HG02870 (cell line): Measurements from ENCODE around the gene CD58.

ENCODE experiments used
- ATAC-seq: cut with Tn5 transposase; IDR thresholded peaks from one replicate; pipeline ENCODE4 v1.9.1; 2021; ENCODE audit warnings: mild to moderate bottlenecking, moderate library complexity; ENCODE audit not compliant: unreplicated experiment

Gene CD58

GRCh38 chr1:116513956-116514355 is 56.9 kb downstream of the CD58 start:
- no peak for ATAC-seq

GRCh38 chr1:116511459-116512019 is 59.3 kb downstream of the CD58 start:
- ATAC-seq = no peak

DNA sequence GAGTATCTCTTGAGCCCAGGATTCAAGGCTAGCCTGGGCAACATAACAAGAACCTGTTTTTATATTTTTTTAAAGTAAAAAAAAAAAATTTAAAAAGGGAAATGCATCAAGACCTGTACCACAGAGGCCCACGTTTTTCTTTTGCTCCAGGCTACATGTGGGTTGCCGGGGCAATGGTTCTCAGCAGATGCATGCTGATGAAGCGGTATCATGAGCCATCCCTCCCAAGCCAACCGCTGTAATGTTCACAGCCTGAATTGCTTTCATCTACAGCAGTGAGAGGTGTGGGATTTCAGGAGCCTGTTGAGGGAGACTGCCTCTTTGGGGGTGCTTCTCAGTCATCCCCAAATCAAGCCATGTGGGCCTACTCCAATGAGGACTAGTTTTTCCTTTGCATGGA is 60.5 kb downstream of the CD58 start:
- ATAC-seq = no peak

- ATAC-seq = peak; percentile 31
Measured at GRCh38 chr1:116508984-116509980, 61.5 kb downstream of the CD58 start.

DNA sequence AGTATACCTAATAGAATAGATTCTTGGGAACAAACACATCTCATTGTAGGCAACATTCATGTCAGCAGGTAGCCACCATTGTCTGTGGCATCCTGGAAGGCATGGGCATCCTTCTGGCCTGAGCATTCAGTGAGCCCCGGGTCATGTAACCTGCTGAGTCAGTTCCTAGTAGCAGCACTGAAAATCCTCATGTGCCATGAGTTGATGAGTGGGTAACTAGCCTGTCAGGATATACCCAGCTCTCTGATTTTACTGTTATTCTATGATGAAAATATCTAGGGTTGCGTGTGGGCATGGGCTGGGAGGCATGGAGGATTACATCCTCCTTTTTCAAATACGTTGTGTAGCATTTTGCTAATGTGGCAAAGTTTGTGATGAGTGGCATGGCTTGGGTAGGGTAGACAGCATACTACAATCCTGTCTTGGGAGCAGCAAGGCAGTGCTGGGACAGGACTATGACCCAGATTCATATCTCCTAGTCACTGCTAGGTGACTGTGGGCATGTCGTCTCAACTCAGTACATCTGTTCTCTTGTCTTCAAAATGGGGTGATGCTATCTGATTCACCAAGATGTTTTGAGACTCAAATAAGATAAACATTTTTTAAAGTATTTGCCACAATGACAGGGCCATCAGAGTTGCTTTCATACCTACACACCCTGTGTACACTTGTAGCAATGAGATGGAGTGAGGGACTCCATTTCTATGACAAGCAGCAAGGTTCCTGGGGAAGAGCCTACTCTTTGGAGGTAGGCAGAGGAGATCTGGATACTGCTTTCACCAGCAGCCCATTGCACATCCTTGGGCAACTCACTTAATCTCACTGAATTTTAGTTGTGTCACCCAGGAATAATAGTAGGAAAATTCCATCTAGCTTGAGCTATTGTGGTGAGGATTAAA is 62.5 kb downstream of the CD58 start:
- ATAC-seq = no peak

GRCh38 chr1:116507631-116508030 is 63.2 kb downstream of the CD58 start:
- ATAC-seq = no peak

DNA sequence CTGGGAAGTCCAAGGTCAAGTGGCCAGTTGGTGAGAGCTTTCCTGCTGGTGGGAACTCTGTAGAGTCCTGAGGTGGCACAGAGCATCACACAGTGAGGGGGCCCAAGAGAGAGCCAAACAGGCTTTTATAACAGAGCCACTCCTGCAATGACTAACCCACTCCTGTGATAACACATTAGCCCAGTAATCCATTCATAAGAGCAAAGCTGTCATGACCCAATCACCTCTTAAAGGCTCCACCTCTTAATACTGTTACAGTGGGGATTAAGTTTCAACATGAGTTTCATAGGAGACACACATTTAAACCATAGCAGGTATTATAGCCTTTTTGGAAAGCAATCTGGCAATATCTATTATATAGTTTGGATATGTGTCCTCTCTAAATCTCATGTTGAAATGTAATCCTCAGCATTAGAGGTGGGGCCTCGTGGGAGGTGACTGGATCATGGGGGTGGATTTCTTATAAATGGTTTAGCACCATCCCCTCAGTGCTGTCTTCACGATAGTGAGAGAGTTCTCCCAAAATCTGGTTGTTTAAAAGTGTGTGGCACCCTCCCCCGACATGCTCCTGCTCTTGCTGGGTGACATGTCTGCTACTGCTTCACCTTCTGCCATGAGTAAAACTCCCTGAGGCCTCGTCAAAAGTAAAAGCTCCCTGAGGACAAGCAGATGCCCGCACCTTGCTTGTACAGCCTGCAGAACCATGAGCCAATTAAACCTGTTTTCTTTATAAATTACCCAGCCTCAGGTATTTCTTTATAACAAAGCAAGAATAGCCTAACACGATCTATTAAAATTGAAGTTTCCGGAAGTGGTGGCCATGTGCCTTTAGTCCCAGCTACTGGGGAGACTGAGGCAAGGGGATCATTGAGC is 64.5 kb downstream of the CD58 start:
- no peak for ATAC-seq

DNA sequence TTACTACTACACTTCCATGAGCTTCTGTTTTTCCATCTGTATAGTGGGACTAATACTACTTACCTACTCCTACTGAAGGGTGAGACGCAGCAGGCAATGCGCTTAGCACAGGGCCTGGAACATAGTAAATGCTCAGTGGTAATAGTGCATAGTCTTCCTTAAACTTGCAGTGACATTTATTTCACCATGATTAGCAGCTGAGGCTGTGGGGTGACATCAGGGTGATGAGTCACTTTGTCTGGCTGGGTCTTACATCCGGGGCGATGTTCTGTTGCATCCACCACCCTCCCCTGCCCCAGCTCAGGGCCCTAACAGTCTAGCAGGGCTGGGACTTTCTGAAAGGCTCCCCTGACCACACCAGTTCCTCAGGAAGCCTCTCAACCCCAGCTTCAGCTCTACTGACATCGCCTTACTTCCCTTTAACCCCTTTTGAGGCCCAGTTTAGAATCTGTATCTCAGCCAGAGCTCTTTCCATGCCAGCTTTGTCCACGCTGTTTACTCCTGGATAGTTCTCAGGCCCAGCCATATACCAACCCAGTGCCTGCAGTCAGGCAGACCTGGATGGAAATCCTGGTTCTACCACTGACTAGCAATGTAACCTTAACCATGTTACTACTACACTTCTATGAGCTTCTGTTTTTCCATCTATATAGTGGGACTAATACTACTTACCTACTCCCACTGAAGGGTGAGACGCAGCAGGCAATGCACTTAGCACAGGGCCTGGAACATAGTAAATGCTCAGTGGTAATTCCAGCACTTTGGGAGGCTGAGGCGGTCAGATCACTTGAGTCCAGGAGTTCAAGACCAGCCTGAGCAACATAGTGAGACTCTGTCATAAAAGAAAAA is 66.3 kb downstream of the CD58 start:
- ATAC-seq = peak; percentile 83

- no peak for ATAC-seq
Measured at GRCh38 chr1:116503546-116504307, 67.1 kb downstream of the CD58 start.

GRCh38 chr1:116502671-116503314 is 68.0 kb downstream of the CD58 start:
- no peak for ATAC-seq

DNA sequence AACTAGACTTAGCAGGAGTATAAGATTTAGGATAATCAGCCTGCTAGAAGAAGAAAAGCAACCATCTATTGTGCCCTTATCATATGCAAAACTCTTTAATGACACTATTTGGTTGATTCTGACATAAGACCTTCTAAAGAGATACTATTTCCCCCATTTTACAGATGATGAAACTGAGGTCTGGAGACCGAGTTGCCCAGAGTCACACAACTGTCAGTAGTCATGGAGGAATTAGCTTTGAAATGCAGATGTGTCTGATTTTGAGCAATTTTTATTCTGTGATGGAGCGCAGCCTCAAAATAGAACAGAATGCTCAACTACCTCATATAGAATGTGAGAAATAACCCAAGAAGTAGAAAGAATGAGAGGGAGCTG is 69.0 kb downstream of the CD58 start:
- no peak for ATAC-seq

- ATAC-seq = no peak
Measured at GRCh38 chr1:116501125-116501869, 69.5 kb downstream of the CD58 start.

GRCh38 chr1:116498789-116499628 is 71.8 kb downstream of the CD58 start:
- peak; percentile 65 for ATAC-seq

GRCh38 chr1:116497656-116498055 is 73.2 kb downstream of the CD58 start:
- ATAC-seq = no peak

DNA sequence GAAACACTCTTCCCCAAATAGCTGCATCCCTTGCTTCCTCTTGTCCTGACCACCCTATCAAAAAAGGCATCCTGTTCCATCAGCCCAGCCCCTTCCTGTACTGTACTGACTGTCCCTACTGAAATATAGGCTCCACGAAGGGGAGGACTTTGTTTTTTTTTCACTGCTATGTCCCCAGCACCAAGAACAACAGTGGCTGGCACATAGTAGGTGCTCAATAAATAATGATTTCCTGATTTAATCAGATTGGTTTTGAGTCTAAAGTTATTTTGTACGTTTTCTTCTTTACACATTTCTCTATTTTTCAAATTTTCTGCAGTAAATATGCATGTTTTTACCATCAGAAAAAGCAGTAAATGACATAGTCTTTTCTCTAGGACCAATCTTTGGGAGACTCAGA is 73.9 kb downstream of the CD58 start:
- no peak for ATAC-seq

DNA sequence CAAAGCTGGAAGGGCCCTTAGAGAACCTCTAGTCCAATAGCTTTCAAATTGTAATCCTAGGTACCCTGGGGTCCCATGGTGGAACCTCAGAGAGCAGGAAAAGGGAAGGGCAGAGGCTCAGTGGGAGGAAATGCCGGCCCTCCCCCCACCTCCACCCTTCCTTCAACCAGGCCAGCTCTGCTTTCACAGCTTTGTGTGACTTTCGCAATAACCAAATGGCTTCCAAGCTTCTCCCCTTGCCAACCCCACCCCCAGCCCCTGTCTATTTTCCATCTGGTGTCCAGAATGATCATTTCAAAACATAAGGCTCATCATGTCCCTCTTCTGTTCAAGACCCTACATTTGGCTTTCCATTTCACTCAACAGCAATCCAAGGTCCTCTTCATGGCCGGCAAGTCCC is 74.4 kb downstream of the CD58 start:
- no peak for ATAC-seq

DNA sequence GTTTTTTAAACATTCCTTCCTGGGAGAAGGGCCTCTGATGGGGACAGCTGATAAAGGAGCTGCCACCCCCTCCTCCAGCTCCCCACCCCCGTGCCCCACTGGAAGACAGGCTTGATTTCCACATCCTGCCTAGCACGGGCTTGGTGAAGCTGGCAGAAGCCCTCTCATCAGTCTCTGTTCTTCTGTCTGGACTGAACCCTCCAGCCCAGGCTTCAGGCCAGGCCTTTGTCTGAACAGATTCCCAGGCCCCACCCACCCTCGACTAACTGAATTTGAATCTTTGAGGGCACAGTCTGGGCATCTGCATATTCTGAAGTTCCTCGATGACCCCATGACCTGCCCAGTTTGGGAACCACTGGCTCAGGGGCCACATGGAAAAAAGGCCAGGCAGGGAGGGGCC is 75.3 kb downstream of the CD58 start:
- no peak for ATAC-seq
